Endothelial cell of umbilical vein (primary cell): ENCODE data around the gene CCDC107. TPM values are rescaled to one million over a fixed set of nuclear protein-coding genes. Genes with fewer than 3 reads are reported as not detected.

Experiments used
- microRNA-seq: library from miRNA; unstranded; fragments of <30 nt; microRNA quantifications from one replicate; pipeline ENCODE4 v1.2.0, GENCODE V29; 2021; ENCODE audit warnings: borderline number of aligned reads, borderline replicate concordance
- polyA plus RNA-seq, 4 experiments: library from polyadenylated mRNA; depleted of rRNA in 3 of 4; stranded (reverse) in 3 of 4; unstranded in 1 of 4; fragments of >200 nt; gene quantifications; 2 replicates each; pipeline versions ENCODE4 v1.2.1 to v1.2.3, GENCODE V29; 2011 to 2012; ENCODE audit warnings: missing spikeins in 1 of 4
- small RNA-seq: library from RNA; depleted of rRNA; stranded (forward); fragments of <200 nt; gene quantifications from one replicate; pipeline ENCODE3, GENCODE V24; 2012; ENCODE audit warnings: low replicate concordance, low read depth; ENCODE audit not compliant: insufficient read depth, insufficient read length
- total RNA-seq: library from RNA; stranded (reverse); gene quantifications from 2 replicates; pipeline ENCODE4 v1.2.3, GENCODE V29; 2021

The CCDC107 gene
- total and polyA plus RNA-seq, 2 donors (not counting 3 experiments of a cell fraction or from before 2014, with no cell fraction given), result 13.2 to 16.0 TPM

Small RNA genes within 50 kb of the gene (microRNA-seq; reads per million reads assigned to microRNA genes)
- gene MIR6852, result not detected

Small RNA genes within 50 kb of the gene (small RNA-seq; reads per million reads assigned to genes)
- gene RMRP, result not detected
- not detected for gene RN7SL22P

Other genes starting within 250 kb of the CCDC107 start
- 46.2 and 52.1 TPM in 2 replicates for gene RUSC2, start 168.2 kb upstream of the CCDC107 start, total RNA-seq
- gene RUSC2, start 168.2 kb upstream of the CCDC107 start, polyA plus RNA-seq, result 26.1 and 29.9 TPM in 2 replicates
- gene TESK1, start 53.0 kb upstream of the CCDC107 start, total RNA-seq, result 22.5 and 25.3 TPM in 2 replicates
- gene TESK1, start 53.0 kb upstream of the CCDC107 start, polyA plus RNA-seq, result 26.4 and 28.3 TPM in 2 replicates
- not detected in 2 replicates for gene CD72, start 39.9 kb upstream of the CCDC107 start, total RNA-seq
- 0.39 TPM in 1 of 2 replicates, not detected in the other for gene CD72, start 39.9 kb upstream of the CCDC107 start, polyA plus RNA-seq
- gene SIT1, start 7.4 kb upstream of the CCDC107 start, total RNA-seq, result not detected in 2 replicates
- gene SIT1, start 7.4 kb upstream of the CCDC107 start, polyA plus RNA-seq, result not detected in 2 replicates
- gene RMRP, start 273 bp upstream of the CCDC107 start, total RNA-seq, result 19,118 and 22,385 TPM in 2 replicates
- gene RMRP, start 273 bp upstream of the CCDC107 start, polyA plus RNA-seq, result 359 TPM in 1 of 2 replicates, not detected in the other
- 4.6 and 6.5 TPM in 2 replicates for gene ARHGEF39, start 6.9 kb downstream of the CCDC107 start, total RNA-seq
- 4.0 and 4.7 TPM in 2 replicates for gene ARHGEF39, start 6.9 kb downstream of the CCDC107 start, polyA plus RNA-seq
- gene CA9, start 15.6 kb downstream of the CCDC107 start, total RNA-seq, result 0.42 TPM in 1 of 2 replicates, not detected in the other
- 0.18 and 0.21 TPM in 2 replicates for gene CA9, start 15.6 kb downstream of the CCDC107 start, polyA plus RNA-seq
- gene TPM2, start 31.6 kb downstream of the CCDC107 start, total RNA-seq, result 257 and 279 TPM in 2 replicates
- gene TPM2, start 31.6 kb downstream of the CCDC107 start, polyA plus RNA-seq, result 103 and 144 TPM in 2 replicates
- gene TLN1, start 73.9 kb downstream of the CCDC107 start, total RNA-seq, result 424 and 450 TPM in 2 replicates
- gene TLN1, start 73.9 kb downstream of the CCDC107 start, polyA plus RNA-seq, result 120 and 137 TPM in 2 replicates
- 36.4 and 39.8 TPM in 2 replicates for gene CREB3, start 74.4 kb downstream of the CCDC107 start, total RNA-seq
- gene CREB3, start 74.4 kb downstream of the CCDC107 start, polyA plus RNA-seq, result 45.9 and 52.1 TPM in 2 replicates
- gene GBA2, start 90.9 kb downstream of the CCDC107 start, total RNA-seq, result 158 and 196 TPM in 2 replicates
- gene GBA2, start 90.9 kb downstream of the CCDC107 start, polyA plus RNA-seq, result 99.9 and 110 TPM in 2 replicates
- 23.3 and 29.0 TPM in 2 replicates for gene RGP1, start 91.0 kb downstream of the CCDC107 start, total RNA-seq
- gene RGP1, start 91.0 kb downstream of the CCDC107 start, polyA plus RNA-seq, result 12.7 and 15.0 TPM in 2 replicates
- gene MSMP, start 96.0 kb downstream of the CCDC107 start, total RNA-seq, result 18.8 and 25.6 TPM in 2 replicates
- 23.5 and 29.0 TPM in 2 replicates for gene MSMP, start 96.0 kb downstream of the CCDC107 start, polyA plus RNA-seq
- gene NPR2, start 133.3 kb downstream of the CCDC107 start, total RNA-seq, result 25.6 and 28.7 TPM in 2 replicates
- 14.4 and 16.4 TPM in 2 replicates for gene NPR2, start 133.3 kb downstream of the CCDC107 start, polyA plus RNA-seq
- 0.69 TPM in 1 of 2 replicates, not detected in the other for gene SPAG8, start 154.0 kb downstream of the CCDC107 start, total RNA-seq
- gene SPAG8, start 154.0 kb downstream of the CCDC107 start, polyA plus RNA-seq, result 0.21 TPM in 2 replicates
- 27.2 and 37.4 TPM in 2 replicates for gene HINT2, start 156.8 kb downstream of the CCDC107 start, total RNA-seq
- gene HINT2, start 156.8 kb downstream of the CCDC107 start, polyA plus RNA-seq, result 41.6 and 42.1 TPM in 2 replicates
- gene FAM221B, start 170.4 kb downstream of the CCDC107 start, total RNA-seq, result not detected in 2 replicates
- gene FAM221B, start 170.4 kb downstream of the CCDC107 start, polyA plus RNA-seq, result not detected in 2 replicates
- gene TMEM8B, start 170.9 kb downstream of the CCDC107 start, total RNA-seq, result 2.5 and 2.9 TPM in 2 replicates
- 3.6 and 3.8 TPM in 2 replicates for gene TMEM8B, start 170.9 kb downstream of the CCDC107 start, polyA plus RNA-seq
- not detected in 2 replicates for gene OR13J1, start 212.1 kb downstream of the CCDC107 start, total RNA-seq
- gene OR13J1, start 212.1 kb downstream of the CCDC107 start, polyA plus RNA-seq, result not detected in 2 replicates
- 1.2 and 5.2 TPM in 2 replicates for gene HRCT1, start 247.9 kb downstream of the CCDC107 start, total RNA-seq
- gene HRCT1, start 247.9 kb downstream of the CCDC107 start, polyA plus RNA-seq, result 7.0 and 9.9 TPM in 2 replicates